ENCODE results near the gene ST8SIA1. TPM values are rescaled to one million over a fixed set of nuclear protein-coding genes. Genes with fewer than 3 reads are reported as not detected.
A peak's percentile ranks its signal among the peaks of the same experiment; 100 is the strongest.

Gene ST8SIA1
- total RNA-seq, 6 experiments from 2014 or later, result 0.16 to 0.37 (median 0.35) TPM; not detected in 3

GRCh38 chr12:22360774-22361173 is 26.3 kb upstream of the ST8SIA1 start:
- H3K4me1 ChIP-seq, result no peaks in the 10 kb centered on the region
- intact Hi-C loops (cut with DNase I), result no loop called here
- WGBS (ENCODE audit: insufficient coverage, low coverage, low lambda C conversion rate, missing lambda C conversion rate), result 46% methylated on average over 5 of the region's 5 CpGs
- TF ChIP-seq CTCF (IDR thresholded peaks at IDR 0.05), result no peak
- no peak for TF ChIP-seq POLR2A (IDR thresholded peaks at IDR 0.05)
- no peak overlapping the region for H3K4me3 ChIP-seq
- no peaks in the 10 kb centered on the region for H3K9me3 ChIP-seq
- no peak overlapping the region for H3K27ac ChIP-seq
- no peaks in the 10 kb centered on the region for H3K27me3 ChIP-seq
- H3K36me3 ChIP-seq, result no peaks in the 10 kb centered on the region
- ATAC-seq (peak; percentile 27 to 72 (median 56)), DNase-seq (peak in 1 of 3 donors; percentile 46)

GRCh38 chr12:22357531-22357930 is 23.0 kb upstream of the ST8SIA1 start:
- no peaks in the 10 kb centered on the region for H3K27me3 ChIP-seq
- intact Hi-C loops (cut with DNase I), result no loop called here
- ATAC-seq (no peak), DNase-seq (no peak)
- WGBS (ENCODE audit: insufficient coverage, low coverage, low lambda C conversion rate, missing lambda C conversion rate), result 79% methylated on average over 3 of the region's 3 CpGs
- H3K4me1 ChIP-seq, result no peaks in the 10 kb centered on the region
- H3K36me3 ChIP-seq, result no peaks in the 10 kb centered on the region
- no peaks in the 10 kb centered on the region for H3K9me3 ChIP-seq
- no peak overlapping the region for H3K4me3 ChIP-seq
- no peak overlapping the region for H3K27ac ChIP-seq
- no peak for TF ChIP-seq POLR2A (IDR thresholded peaks at IDR 0.05)
- TF ChIP-seq CTCF (IDR thresholded peaks at IDR 0.05), result no peak

- intact Hi-C loops (cut with DNase I), result no loop called here
Measured at GRCh38 chr12:22356231-22356630, 21.7 kb upstream of the ST8SIA1 start.

GRCh38 chr12:22355011-22355580 is 20.6 kb upstream of the ST8SIA1 start:
- Histone ChIP-seq H3K27me3 (no peaks in the 10 kb centered on the region), H3K36me3 (no peaks in the 10 kb centered on the region), H3K9me3 (no peaks in the 10 kb centered on the region), H3K27ac (no peak overlapping the region), H3K4me1 (no peaks in the 10 kb centered on the region), H3K4me3 (no peak overlapping the region)
- TF ChIP-seq POLR2A (IDR thresholded peaks at IDR 0.05), result no peak
- TF ChIP-seq CTCF (IDR thresholded peaks at IDR 0.05), result no peak
- intact Hi-C loops (cut with DNase I), result no loop called here
- ATAC-seq, result no peak
- no peak for DNase-seq
- WGBS (ENCODE audit: insufficient coverage, low coverage, low lambda C conversion rate, missing lambda C conversion rate), result 83% methylated on average over 5 of the region's 5 CpGs

More at GRCh38 chr12:22356231-22356630, 21.7 kb upstream of the ST8SIA1 start:
- WGBS (ENCODE audit: insufficient coverage, low coverage, low lambda C conversion rate, missing lambda C conversion rate), result 100% methylated on average over 1 of the region's 1 CpG
- Histone ChIP-seq H3K4me3 (no peak overlapping the region), H3K27me3 (no peaks in the 10 kb centered on the region), H3K4me1 (no peaks in the 10 kb centered on the region), H3K27ac (no peak overlapping the region), H3K9me3 (no peaks in the 10 kb centered on the region), H3K36me3 (no peaks in the 10 kb centered on the region)
- DNase-seq, result no peak
- ATAC-seq, result no peak
- TF ChIP-seq CTCF (IDR thresholded peaks at IDR 0.05) (no peak), POLR2A (IDR thresholded peaks at IDR 0.05) (no peak)

Data from right lobe of liver (tissue), 6 donors.